Ureter (tissue), 1 donor: Measurements from ENCODE around the gene ITGAX. TPM values are rescaled to one million over a fixed set of nuclear protein-coding genes. Genes with fewer than 3 reads are reported as not detected.
"Not testable (repeated sequence)": the region's sequence is repeated elsewhere in the genome, so short reads cannot be mapped to it uniquely, and the experiment has no call there.

Experiments
- DNase-seq: peaks from one replicate; pipeline ENCODE4 v3.0.0-alpha.2; 2020; ENCODE audit warnings: low spot score
- total RNA-seq: library from RNA; stranded (reverse); gene quantifications from one replicate; pipeline ENCODE4 v1.2.4, GENCODE V29; 2023
- donor health status: DM: yes; HTN: yes; CAD: no.

The ITGAX gene
- 9.6 TPM for total RNA-seq

DNA sequence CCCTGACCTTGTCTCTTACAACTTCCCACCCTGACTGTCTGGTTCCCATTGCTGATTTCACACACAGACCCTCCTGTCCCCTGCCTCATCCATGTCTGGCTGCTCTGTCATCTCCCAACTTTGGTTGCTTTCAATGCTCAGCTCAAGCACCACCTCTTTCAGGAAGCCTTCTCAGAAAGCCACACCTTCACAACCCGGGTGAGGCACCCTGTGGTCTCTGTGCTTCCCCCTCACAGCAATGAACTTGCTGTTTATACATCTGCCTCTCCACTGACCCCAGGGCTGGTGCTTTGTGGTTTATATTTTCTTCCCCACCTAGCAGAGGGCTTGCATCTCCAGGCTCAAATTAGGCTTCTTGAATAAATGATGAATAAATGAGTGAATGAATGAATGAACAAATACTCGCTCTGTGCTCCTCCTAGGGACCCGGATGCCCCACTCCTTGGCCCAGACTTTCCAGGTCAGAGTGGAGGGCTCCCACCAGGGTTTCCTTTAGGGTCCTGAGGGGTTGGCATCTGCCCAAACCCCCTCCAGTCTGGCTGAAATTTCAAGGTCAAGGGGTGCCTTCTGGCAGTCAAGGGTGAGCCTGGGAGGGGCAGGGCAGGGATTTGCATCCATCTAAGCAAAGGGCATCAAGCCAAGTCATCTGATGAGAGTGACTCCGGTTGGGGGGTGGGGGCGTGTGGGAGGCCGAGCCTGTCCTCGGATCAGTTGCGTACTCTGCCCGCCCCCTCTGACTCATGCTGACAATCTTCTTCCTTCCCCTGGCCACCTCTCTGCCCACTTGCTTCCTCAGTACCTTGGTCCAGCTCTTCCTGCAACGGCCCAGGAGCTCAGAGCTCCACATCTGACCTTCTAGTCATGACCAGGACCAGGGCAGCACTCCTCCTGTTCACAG, at the start of gene ITGAX:
Gene ITGAX, plus strand, starts transcription at position 783 of the 898 bp plus-strand sequence. Its CDS starts 79 bp downstream, at position 862.
- no peak for DNase-seq

DNA sequence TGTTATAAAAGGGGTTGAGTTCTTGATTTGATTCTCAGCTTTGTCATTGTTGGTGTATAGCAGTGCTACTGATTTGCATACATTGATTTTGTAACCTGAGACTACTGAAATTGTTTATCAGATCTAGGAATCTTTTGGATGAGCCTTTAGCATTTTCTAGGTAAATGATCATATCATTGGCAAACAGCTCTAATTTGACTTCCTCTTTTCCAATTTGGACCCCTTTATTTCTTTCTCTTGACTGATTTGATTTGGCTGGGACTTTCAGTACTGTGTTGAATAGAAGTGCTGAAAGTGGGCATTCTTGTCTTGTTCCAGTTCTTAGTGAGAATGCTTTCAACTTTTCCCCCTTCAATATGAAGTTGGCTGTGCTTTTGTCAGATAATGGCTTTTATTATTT, 49.8 kb upstream of the ITGAX start:
- no peak for DNase-seq

DNA sequence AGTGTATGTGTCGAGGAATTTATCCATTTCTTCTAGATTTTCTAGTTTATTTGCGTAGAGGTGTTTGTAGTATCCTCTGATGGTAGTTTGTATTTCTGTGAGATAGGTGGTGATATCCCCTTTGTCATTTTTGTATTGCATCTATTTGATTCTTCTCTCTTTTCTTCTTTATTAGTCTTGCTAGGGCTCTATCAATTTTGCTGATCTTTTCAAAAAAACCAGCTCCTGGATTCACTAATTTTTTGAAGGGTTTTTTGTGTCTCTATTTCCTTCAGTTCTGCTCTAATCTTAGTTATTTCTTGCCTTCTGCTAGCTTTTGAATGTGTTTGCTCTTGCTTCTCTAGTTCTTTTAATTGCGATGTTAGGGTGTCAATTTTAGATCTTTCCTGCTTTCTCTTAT, 46.6 kb upstream of the ITGAX start:
- not testable (repeated sequence) for DNase-seq

DNA sequence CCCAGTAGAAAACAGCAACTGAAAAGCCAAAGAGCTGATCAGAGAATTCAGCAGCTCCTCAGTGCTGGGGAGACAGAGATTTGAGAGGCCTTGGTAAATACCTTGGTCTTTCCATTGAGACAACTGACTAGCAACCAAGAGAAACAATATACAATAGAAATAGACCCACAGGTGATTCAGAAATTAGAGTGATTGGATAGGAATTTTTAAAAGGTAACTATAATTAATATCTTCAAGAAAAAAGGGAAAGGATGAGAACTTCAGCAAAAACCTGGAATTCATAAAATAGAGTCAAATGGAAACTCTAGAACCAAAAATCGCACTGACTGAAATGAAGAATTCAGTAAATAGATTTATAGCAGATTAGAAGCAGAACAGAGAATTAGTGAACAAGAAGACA, 32.5 kb upstream of the ITGAX start:
- DNase-seq: no peak

DNA sequence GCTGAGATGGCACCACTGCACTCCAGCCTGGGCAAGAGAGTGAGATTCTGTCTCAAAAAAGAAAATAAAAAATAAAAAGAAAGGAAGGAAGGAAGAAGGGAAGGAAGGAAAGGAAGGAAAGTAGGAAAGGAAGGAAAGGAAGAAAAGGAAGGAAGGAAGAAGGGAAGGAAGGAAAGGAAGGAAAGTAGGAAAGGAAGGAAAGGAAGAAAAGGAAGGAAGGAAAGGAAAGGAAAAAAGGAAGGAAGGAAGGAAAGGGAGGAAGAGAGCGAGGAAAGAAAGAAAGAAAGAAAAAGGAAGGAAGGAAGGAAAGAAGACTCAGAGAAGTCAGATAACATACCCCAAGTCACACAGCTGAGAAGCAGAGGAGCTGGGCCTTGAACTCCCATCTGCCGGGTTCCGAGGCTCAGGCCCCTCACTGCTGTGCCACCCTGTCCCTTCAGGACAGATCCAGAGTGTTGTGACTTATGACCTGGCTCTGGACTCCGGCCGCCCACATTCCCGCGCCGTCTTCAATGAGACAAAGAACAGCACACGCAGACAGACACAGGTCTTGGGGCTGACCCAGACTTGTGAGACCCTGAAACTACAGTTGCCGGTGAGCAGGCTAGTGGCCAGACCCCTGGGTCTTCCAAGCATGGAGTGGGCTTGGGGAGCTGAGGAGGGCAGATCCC, 30.9 kb upstream of the ITGAX start:
- no peak for DNase-seq

DNA sequence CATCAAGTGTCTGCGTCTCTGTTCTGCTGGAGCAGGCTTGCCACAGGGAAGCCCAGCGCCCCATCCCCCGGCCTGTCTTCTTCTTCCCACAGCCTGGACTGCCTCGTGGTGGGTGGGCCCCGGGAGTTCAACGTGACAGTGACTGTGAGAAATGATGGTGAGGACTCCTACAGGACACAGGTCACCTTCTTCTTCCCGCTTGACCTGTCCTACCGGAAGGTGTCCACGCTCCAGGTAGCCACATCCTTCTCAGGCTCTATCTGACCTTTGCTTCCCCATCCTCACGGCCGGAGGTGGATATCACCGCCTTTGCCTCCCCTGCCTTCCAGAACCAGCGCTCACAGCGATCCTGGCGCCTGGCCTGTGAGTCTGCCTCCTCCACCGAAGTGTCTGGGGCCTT, 29.8 kb upstream of the ITGAX start:
- DNase-seq: no peak

DNA sequence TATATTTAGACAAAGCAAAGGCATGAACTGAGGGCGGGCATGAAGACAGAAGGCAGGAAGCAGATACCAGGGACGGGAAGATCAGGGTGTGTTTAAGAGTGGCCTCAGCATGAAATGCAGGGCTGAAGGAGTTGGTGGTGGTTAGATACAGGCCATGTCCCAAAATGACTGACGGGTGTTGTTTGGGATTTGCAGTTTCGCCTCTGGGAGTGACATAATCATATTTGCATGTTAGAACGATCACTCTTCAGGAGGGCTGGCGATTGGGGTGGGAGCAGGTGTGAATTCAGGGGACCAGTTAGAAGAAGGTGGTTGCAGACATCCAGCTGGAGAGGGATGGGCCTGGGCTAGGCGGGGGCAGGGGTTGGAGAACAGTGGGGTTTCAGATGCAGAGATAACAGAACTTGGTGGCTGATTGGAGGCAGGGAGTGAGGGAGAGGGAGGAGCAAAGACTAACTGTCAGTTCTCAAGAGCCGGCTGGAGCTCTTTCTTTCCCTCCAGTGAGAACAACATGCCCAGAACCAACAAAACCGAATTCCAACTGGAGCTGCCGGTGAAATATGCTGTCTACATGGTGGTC, 27.2 kb upstream of the ITGAX start:
- DNase-seq: no peak

DNA sequence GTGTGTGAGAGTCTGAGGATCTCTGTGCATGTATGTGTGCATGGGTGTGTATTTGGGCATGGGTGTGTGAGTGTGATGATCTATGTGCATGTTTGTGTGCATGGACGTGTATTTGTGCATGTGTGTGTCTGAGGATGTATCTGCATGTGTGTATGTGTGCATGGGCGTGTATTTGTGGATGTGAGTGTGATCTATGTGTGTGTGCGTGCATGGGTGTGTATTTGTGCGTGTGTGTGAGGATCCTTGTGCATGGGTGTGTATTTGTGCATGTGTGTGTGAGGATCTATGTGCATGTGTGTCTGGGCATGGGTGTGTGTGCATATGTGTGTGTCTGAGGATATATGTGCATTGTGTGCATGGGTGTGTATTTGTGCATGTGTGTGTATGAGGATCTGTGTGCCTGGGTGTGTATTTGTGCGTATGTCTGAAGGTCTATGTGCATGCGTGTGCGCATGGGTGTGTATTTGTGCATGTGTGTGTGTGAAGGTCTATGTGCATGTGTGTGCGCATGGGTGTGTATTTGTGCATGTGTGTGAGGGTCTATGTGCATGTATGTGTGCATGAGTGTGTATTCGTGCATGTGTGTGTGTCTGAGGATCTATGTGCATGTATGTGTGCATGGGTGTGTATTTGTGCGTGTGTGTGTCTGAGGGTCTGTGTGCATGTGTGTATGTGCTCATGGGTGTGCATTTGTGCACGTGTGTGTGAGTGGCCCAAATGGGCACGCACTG, 26.5 kb upstream of the ITGAX start:
- no peak for DNase-seq

DNA sequence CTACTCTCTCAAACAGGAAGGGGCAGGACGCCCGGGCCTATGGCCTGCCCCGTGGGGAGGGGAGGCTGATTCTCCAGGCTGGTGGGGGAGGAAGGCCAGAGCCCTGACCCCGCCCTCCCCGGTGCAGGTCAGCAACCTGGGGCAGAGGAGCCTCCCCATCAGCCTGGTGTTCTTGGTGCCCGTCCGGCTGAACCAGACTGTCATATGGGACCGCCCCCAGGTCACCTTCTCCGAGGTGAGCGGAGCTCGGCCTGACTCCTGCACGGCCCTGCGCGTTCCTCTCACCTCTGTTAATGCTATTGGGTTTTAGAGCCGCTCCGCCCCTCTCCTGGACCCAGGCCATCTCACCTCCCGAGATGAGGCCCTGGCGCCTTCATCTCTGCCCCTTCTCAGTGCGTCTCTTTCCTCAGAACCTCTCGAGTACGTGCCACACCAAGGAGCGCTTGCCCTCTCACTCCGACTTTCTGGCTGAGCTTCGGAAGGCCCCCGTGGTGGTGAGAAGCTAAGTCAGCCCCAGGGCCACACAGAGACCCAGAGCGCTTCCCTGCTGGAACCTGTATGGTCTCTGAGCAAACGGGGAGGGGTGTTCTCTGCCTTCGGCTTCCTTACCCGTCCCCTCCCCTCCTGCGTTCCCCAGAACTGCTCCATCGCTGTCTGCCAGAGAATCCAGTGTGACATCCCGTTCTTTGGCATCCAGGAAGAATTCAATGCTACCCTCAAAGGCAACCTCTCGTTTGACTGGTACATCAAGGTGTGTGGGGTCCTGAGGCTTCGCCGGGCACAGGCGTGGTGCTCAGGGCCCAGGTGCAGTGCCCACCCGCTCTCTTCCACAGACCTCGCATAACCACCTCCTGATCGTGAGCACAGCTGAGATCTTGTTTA, 25.1 kb upstream of the ITGAX start:
- DNase-seq: no peak

DNA sequence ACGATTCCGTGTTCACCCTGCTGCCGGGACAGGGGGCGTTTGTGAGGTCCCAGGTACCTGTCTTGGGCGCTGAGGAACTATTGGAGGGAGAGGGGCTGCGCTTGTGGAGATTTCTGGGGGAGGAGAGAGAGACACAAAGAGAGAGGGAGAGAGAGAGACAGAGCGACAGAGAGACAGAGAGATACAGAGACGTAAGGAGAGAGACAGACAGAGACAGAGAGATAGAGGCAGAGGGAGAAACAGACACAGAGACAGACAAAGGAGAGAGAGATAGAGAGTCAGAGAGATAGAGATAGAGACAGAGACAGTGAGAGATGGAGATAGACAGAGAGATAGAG, 24.5 kb upstream of the ITGAX start:
- DNase-seq: no peak

DNA sequence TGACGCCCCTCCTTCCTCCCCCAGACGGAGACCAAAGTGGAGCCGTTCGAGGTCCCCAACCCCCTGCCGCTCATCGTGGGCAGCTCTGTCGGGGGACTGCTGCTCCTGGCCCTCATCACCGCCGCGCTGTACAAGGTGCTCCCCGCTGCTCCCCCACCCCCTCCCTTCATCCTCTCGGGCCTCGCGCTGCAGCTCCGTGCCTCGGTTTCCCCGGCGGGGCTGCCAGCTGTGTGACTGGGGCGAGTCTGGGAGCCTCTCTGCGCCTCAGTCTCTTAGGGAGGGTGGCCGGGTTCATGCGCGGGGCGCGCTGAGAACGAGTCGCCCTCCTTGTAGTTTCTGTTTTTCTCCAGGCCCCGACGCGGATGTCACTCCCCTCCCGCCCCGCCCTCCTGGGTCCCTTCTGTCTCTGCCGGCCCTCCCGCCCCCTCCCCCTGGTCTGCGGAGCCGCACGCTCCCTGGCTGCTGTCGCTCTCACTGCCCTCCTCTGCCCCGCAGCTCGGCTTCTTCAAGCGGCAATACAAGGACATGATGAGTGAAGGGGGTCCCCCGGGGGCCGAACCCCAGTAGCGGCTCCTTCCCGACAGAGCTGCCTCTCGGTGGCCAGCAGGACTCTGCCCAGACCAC, 23.7 kb upstream of the ITGAX start:
- no peak for DNase-seq

DNA sequence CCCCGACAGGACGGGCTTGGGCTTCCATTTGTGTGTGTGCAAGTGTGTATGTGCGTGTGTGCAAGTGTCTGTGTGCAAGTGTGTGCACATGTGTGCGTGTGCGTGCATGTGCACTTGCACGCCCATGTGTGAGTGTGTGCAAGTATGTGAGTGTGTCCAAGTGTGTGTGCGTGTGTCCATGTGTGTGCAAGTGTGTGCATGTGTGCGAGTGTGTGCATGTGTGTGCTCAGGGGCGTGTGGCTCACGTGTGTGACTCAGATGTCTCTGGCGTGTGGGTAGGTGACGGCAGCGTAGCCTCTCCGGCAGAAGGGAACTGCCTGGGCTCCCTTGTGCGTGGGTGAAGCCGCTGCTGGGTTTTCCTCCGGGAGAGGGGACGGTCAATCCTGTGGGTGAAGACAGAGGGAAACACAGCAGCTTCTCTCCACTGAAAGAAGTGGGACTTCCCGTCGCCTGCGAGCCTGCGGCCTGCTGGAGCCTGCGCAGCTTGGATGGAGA, 23.1 kb upstream of the ITGAX start:
- DNase-seq: no peak

DNA sequence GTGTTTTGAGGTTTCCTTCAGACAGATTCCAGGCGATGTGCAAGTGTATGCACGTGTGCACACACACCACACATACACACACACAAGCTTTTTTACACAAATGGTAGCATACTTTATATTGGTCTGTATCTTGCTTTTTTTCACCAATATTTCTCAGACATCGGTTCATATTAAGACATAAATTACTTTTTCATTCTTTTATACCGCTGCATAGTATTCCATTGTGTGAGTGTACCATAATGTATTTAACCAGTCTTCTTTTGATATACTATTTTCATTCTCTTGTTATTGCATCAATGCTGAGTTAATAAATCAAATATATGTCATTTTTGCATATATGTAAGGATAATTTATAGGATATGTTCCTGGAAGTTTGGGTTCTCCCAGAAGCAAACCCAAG, 22.4 kb upstream of the ITGAX start:
- no peak for DNase-seq

DNA sequence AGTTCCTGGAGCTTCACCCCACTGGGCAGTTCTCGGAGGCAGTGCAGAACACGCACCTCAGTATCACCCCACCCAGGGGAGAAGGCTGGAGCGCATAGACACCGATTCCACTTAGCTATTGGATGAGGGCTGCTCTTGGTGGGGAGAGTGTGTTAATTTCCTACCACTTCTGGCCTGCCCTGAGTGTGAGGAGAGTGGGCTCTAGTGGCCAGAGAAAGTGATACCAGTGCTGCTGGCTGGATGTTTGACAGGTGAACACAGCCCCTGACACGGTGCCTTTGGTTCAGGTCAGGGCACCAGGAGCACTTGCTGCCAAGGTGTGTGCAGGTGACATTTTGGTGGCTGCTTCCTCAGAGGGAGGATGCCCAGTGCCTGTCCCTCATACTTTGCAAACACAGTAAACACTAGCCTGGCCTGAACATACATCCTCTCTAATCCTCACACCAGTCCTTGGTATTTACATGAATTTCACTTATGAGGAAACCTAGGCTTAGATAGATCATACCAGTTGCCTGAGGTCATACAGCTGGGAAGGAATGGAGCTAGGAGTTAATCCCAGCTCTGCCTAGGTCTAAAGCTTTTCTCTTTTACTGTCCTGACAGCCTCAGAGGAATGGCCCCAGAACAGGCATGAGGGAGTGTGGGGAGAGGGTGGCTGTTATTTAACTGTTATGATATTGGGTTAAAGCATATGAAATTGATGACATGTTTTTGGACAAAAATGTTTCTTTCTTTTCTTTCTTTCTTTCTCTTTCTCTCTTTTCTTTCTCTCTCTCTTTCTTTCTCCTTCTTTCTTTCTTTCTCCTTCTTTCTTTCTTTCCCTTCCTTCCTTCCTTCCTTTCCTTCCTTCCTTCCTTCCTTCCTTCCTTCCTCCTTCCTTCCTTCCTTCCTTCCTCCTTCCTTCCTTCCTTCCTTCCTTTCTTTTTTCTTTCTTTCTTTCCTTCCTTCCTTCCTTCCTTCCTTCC, 21.0 kb upstream of the ITGAX start:
- no peak for DNase-seq

DNA sequence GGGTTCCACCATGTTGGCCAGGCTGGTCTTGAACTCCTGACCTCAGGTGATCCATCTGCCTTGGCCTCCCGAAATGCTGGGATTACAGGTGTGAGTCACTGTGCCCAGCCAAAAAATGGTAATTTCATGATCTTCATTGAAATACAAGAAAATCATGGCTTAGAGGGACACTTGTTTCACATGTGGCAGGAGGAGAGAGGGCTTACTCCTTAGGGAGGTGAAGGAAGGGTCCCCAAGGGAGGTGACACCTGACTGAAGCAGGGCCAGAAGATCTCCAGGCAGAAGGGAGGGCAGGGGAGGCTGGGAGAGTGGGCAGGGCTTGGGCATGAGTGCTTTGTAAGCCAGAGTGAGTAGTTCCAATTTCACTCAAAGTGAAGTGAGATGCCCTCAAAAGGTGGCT, 20.0 kb upstream of the ITGAX start:
- no peak for DNase-seq

DNA sequence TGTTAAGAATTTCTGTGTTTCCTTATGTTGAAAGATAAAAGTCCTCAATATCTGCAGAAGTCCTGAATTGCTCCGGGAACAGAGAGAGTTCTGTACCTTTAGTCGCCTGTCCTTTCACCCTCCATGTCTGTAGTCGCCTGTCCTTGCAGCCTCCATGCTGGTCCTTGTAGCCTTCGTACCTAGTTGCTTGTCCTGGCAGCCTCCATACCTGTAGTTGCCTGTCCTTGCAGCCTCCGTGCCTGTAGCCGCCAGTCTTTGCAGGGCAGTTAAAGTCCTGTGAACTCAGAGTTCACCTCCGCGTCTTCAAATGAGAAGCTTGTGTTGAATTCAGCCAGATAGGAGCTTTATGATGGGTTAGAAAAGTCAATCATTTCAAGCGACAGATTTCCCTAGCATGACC, 19.5 kb upstream of the ITGAX start:
- no peak for DNase-seq

DNA sequence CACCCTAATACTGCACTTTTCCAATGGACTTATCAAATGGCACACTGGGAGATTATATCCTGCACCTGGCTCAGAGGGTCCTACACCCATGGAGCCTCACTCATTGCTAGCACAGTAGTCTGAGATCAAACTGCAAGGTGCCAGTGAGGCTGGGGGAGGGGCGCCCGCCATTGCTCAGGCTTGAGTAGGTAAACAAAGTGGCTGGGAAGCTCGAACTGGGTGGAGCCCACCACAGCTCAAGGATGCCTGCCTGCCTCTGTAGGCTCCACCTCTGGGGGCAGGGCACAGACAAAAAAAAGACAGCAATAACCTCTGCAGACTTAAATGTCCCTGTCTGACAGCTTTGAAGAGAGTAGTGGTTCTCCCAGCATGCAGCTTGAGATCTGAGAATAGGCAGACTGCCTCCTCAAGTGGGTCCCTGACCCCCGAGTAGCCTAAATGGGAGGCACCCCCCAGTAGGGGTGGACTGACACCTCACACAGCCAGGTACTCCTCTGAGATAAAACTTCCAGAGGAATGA, 16.8 kb upstream of the ITGAX start:
- DNase-seq: not testable (repeated sequence)

DNA sequence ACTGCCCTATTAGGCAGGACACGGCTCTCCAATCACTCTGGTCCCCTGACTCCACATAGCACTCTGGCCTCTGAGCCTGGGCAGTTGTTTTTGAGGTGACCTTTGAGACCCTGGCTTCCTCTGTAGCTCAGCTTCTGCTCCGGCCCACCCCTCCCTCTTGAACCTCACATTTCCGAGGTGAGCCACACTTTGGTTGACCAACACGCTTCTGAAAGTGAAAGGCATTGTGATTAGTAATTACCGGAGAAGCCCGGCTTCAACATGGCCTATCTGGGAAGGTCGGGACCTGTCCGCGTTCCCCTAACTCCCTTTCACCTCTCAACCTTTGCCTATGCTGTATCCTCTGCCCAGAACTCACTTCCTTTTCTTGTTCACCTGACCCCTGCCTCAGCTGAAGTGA, 10.3 kb upstream of the ITGAX start:
- no peak for DNase-seq

DNA sequence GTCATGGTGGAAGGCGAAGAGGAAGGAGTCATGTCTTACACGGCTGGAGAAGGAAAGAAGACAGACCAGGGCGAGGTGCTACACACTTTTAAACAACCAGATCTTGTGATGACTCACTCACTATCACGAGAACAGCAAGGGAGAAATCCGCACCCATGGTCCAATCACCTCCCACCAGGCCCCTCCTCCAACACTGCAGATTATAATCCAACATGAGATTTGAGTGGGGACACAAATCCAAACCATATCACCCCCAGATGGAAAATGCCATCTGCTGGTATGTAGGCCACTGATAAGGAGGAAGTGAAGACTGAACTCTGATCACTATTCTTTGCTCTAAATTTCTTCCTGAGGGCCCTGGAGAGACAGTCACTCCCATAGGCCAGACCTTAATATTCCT, 7.5 kb upstream of the ITGAX start:
- DNase-seq: no peak
